Endothelial cell of umbilical vein (primary cell): ENCODE data around the gene SEC31A. TPM values are rescaled to one million over a fixed set of nuclear protein-coding genes. Genes with fewer than 3 reads are reported as not detected.

Source experiments
- BruUV-seq: library from RNA; stranded (reverse); fragments of 400-500 nt; replicated peaks from 2 replicates; lab custom pipeline; 2021; lab: Mats Ljungman, UMichigan
- CTCF ChIA-PET: fragments of 300-600, 350-600 bp; sonication (Branson Sonifier 250); formaldehyde crosslinking; loops from one replicate; lab custom pipeline; 2021; ENCODE audit warnings: antibody characterized with exemption, inconsistent platforms; lab: Charles Lee
- POLR2A ChIA-PET: fragments of 300-600, 350-600 bp; sonication (Branson Sonifier 250); formaldehyde crosslinking; loops from one replicate; lab custom pipeline; 2021; ENCODE audit warnings: antibody characterized with exemption, inconsistent platforms; lab: Charles Lee
- DNase-seq: peaks from one replicate; pipeline ENCODE4 v3.0.0-alpha.2; 2011; ENCODE audit warnings: low read depth, low spot score
- FAIRE-seq: peaks from 2 replicates; lab custom pipeline; 2011; peaks lifted over from hg19 to GRCh38; lab: Jason Lieb, UNC
- H2AFZ ChIP-seq: 2 replicates; pipeline ENCODE4 v1.6.0; 2012; ENCODE audit warnings: low read depth, low read length, control low read depth, inconsistent platforms
- H3K27ac ChIP-seq: 2 replicates; pipeline ENCODE4 v1.5.1; 2011; ENCODE audit warnings: low read depth, mild to moderate bottlenecking, control low read depth, low read length, moderate library complexity; ENCODE audit not compliant: insufficient read depth
- H3K27me3 ChIP-seq, 2 experiments: 2 replicates each; pipeline versions ENCODE4 v1.6.0 to v1.6.1; 2011; ENCODE audit warnings: low read length in 2 of 2, mixed read lengths in 1 of 2; ENCODE audit not compliant: control insufficient read depth in 2 of 2, insufficient read depth in 2 of 2
- H3K36me3 ChIP-seq, 2 experiments: 2 replicates in 1 of 2; 3 replicates in 1 of 2; pipeline ENCODE4 v1.5.1; 2011; ENCODE audit warnings: low read length in 2 of 2, mild to moderate bottlenecking in 1 of 2, moderate library complexity in 1 of 2; ENCODE audit not compliant: control insufficient read depth in 2 of 2, insufficient read depth in 2 of 2; ENCODE audit errors: extremely low read depth in 1 of 2
- H3K4me1 ChIP-seq: 3 replicates; pipeline ENCODE4 v1.5.1; 2011; ENCODE audit warnings: mild to moderate bottlenecking, low read length; ENCODE audit not compliant: control insufficient read depth, insufficient read depth; ENCODE audit errors: extremely low read depth
- H3K4me2 ChIP-seq: 2 replicates; pipeline ENCODE4 v1.6.1; 2011; ENCODE audit warnings: low read length, control low read depth, mixed read lengths; ENCODE audit not compliant: insufficient read depth
- H3K4me3 ChIP-seq, 3 experiments: fragments of 200-600 bp in 1 of 3; sonication (generic), shearing (Covaris generic) in 1 of 3; replicated peaks in 1 of 3; 2 replicates each; pipeline ENCODE4 v1.5.1; 2011 to 2016; ENCODE audit warnings: control low read depth in 3 of 3, low read length in 3 of 3, mild to moderate bottlenecking in 2 of 3, inconsistent platforms in 1 of 3, low read depth in 1 of 3, moderate library complexity in 1 of 3; ENCODE audit not compliant: insufficient read depth in 1 of 3
- H3K79me2 ChIP-seq: 2 replicates; pipeline ENCODE4 v1.6.0; 2012; ENCODE audit warnings: low read length, inconsistent platforms; ENCODE audit not compliant: control insufficient read depth, insufficient read depth
- H3K9ac ChIP-seq: replicated peaks from 2 replicates; pipeline ENCODE3; 2011; ENCODE audit warnings: low read length, control low read depth; ENCODE audit not compliant: insufficient read depth; ENCODE audit errors: extremely low read depth
- H3K9me1 ChIP-seq: replicated peaks from 3 replicates; pipeline ENCODE4 v1.6.0; 2011; ENCODE audit warnings: mild to moderate bottlenecking, low read length; ENCODE audit not compliant: control insufficient read depth, insufficient read depth; ENCODE audit errors: extremely low read depth
- H3K9me3 ChIP-seq: replicated peaks from 2 replicates; pipeline ENCODE4 v1.5.1; 2012; ENCODE audit warnings: low read length, inconsistent platforms; ENCODE audit not compliant: control insufficient read depth, insufficient read depth
- H4K20me1 ChIP-seq: replicated peaks from 2 replicates; pipeline ENCODE3; 2011; ENCODE audit warnings: mild to moderate bottlenecking, low read length; ENCODE audit not compliant: control insufficient read depth, insufficient read depth; ENCODE audit errors: extremely low read depth
- EZH2 ChIP-seq: IDR thresholded peaks from 2 replicates; pipeline ENCODE4 v1.6.1; 2012; ENCODE audit warnings: borderline replicate concordance, low read depth, mild to moderate bottlenecking, moderate library complexity, low read length, inconsistent platforms; ENCODE audit not compliant: severe bottlenecking
- FOS ChIP-seq: IDR thresholded peaks from 2 replicates; pipeline ENCODE4 v1.6.1; 2011; ENCODE audit warnings: mild to moderate bottlenecking, low read length, moderate library complexity, borderline replicate concordance; ENCODE audit not compliant: insufficient read depth
- GATA2 ChIP-seq: IDR thresholded peaks from 2 replicates; pipeline ENCODE4 v1.7.0; 2011; ENCODE audit warnings: low read depth, mild to moderate bottlenecking, moderate library complexity, mixed read lengths, low read length; ENCODE audit not compliant: insufficient read length, insufficient read depth
- JUN ChIP-seq: IDR thresholded peaks from 2 replicates; pipeline ENCODE4 v1.6.1; 2011; ENCODE audit warnings: borderline replicate concordance, low read depth; ENCODE audit not compliant: insufficient read length, insufficient read depth
- MYC ChIP-seq: IDR thresholded peaks from one replicate; pipeline ENCODE4 v1.6.1; 2011; ENCODE audit warnings: mild to moderate bottlenecking, low read depth, low read length
- POLR2A ChIP-seq: IDR thresholded peaks from 2 replicates; pipeline ENCODE4 v1.6.1; 2012; ENCODE audit warnings: low read depth, mild to moderate bottlenecking, control low read depth, low read length
- POLR2AphosphoS5 ChIP-seq: IDR thresholded peaks from 2 replicates; pipeline ENCODE4 v1.6.1; 2012; ENCODE audit warnings: low read depth, mild to moderate bottlenecking, control low read depth, low read length, moderate library complexity; ENCODE audit not compliant: insufficient read depth
- dilution Hi-C: fragments of 300-500 bp; cut with MboI; formaldehyde crosslinking; loops from one replicate; pipeline ENCODE4 v1.15.0; 2019; ENCODE audit warnings: low sequenced_read_pairs; ENCODE audit not compliant: extremely low pct_ligation_motif_present
- intact Hi-C: fragments of 100-400 bp; cut with micrococcal nuclease; formaldehyde crosslinking; loops from one replicate; pipeline ENCODE4 v1.10.0; 2022
- polyA plus RNA-seq, 4 experiments: library from polyadenylated mRNA; depleted of rRNA in 3 of 4; stranded (reverse) in 3 of 4; unstranded in 1 of 4; fragments of >200 nt; gene quantifications; 2 replicates each; pipeline versions ENCODE4 v1.2.1 to v1.2.3, GENCODE V29; 2011 to 2012; ENCODE audit warnings: missing spikeins in 1 of 4
- total RNA-seq: library from RNA; stranded (reverse); gene quantifications from 2 replicates; pipeline ENCODE4 v1.2.3, GENCODE V29; 2021
- TF ChIP-seq, protein P1 (sequence below), 2 donors: IDR thresholded peaks; 1 replicate in 1 of 2; 2 replicates in 1 of 2; pipeline ENCODE4 v1.5.1; 2011; ENCODE audit warnings: low read length in 2 of 2, mild to moderate bottlenecking in 2 of 2, moderate library complexity in 2 of 2, control low read depth in 1 of 2, inconsistent platforms in 1 of 2, low read depth in 1 of 2; ENCODE audit not compliant: insufficient read depth in 1 of 2; ENCODE audit errors: extremely low read depth in 1 of 2
- TF ChIP-seq, protein P2 (sequence below): IDR thresholded peaks from 2 replicates; pipeline ENCODE4 v1.6.1; 2011; ENCODE audit not compliant: insufficient read depth, insufficient read length

Gene SEC31A
- total and polyA plus RNA-seq, 2 donors (not counting 3 experiments of a cell fraction or from before 2014, with no cell fraction given), result 226 to 301 TPM

DNA sequence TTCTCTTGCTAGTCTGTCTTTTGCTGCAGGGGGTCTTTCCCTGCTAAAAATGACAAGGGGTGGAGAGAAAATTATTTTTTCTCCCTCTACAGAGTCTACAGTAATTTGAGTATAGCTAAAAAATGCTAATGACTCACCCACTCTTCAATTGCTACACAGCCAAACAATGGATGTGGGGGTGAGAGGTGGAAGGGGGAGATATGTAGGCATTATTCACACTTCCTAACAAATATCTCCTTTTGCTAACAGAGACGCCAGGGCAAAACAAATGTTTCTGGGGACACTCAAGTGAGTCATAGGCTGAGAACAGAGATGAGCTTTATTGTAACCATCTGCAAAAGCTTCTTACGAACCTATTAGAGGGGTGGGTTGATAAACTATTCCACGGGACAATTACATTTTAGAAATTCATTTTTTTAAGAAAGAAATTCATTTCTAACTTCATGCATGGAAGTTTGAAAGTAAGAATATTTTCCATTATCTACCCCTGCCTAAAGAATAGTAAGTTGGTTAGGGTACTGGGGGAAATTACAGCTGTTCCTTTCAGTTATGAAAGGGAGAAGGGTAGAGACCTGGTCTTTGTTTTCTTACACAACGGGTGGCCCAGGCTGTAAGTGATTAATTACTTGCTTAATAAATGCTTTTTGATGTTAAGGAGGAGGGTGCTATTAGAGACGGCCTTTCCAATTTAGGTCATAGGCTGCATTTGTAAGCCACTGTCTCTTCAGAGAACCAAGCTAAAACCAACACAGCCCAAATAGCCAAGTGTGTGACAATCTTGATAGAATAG, 105.1 kb downstream of the SEC31A start:
- H3K9me1 ChIP-seq, result no peaks in the 10 kb centered on the region
- peak overlapping the region; percentile 12 to 69 (median 21) for H3K4me3 ChIP-seq
- H3K4me1 ChIP-seq, result peaks cover 44% of the 10 kb centered on the region
- ChIA-PET CTCF (interaction anchor here (1.0 to 4.3 kb wide), 8 partner anchors 10 to 324 kb away, joined by 3 to 49 read pairs (median 12); partner anchors contain the start of gene SCD5), POLR2A (interaction anchor here (1.2 to 1.8 kb wide), 4 partner anchors 11 to 356 kb away, joined by 4 to 12 read pairs (median 5); partner anchors contain the start of gene SCD5)
- no peaks in the 10 kb centered on the region for H3K27me3 ChIP-seq
- peak overlapping the region; percentile 94 for H3K4me2 ChIP-seq
- peak; percentile 98 for DNase-seq
- H3K36me3 ChIP-seq, result no peaks in the 10 kb centered on the region
- H3K27ac ChIP-seq, result peak overlapping the region; percentile 98
- intact Hi-C loops, result loop anchor here (1.0 to 2.0 kb wide), 3 partner anchors 12 to 227 kb away; partner anchors contain the start of gene SCD5
- peak; percentile 98 for FAIRE-seq
- peak; percentile 98 for TF ChIP-seq FOS
- TF ChIP-seq POLR2A, result no peak
- TF ChIP-seq, protein P1, sequence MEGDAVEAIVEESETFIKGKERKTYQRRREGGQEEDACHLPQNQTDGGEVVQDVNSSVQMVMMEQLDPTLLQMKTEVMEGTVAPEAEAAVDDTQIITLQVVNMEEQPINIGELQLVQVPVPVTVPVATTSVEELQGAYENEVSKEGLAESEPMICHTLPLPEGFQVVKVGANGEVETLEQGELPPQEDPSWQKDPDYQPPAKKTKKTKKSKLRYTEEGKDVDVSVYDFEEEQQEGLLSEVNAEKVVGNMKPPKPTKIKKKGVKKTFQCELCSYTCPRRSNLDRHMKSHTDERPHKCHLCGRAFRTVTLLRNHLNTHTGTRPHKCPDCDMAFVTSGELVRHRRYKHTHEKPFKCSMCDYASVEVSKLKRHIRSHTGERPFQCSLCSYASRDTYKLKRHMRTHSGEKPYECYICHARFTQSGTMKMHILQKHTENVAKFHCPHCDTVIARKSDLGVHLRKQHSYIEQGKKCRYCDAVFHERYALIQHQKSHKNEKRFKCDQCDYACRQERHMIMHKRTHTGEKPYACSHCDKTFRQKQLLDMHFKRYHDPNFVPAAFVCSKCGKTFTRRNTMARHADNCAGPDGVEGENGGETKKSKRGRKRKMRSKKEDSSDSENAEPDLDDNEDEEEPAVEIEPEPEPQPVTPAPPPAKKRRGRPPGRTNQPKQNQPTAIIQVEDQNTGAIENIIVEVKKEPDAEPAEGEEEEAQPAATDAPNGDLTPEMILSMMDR (IDR thresholded peaks at IDR 0.05; ENCODE audit: extremely low read depth in 1 of 2, insufficient read depth in 1 of 2, low read depth in 1 of 2, low read length in 2 of 2), result no peak
- TF ChIP-seq EZH2, result no peak
- TF ChIP-seq, protein P2, sequence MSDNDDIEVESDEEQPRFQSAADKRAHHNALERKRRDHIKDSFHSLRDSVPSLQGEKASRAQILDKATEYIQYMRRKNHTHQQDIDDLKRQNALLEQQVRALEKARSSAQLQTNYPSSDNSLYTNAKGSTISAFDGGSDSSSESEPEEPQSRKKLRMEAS, result no peak
- TF ChIP-seq POLR2AphosphoS5, result peak; percentile 41
- TF ChIP-seq GATA2, result peak; percentile 53
- peak; percentile 96 for TF ChIP-seq JUN
- no peak for TF ChIP-seq MYC
- dilution Hi-C loops, result no loop called here
- H3K9me3 ChIP-seq, result no peaks in the 10 kb centered on the region
- H3K9ac ChIP-seq, result peak overlapping the region; percentile 91
- no peak overlapping the region for H2AFZ ChIP-seq
- H4K20me1 ChIP-seq, result no peaks in the 10 kb centered on the region
- BruUV-seq, result TSS peak; percentile 59
- peaks cover 21% of the 10 kb centered on the region for H3K79me2 ChIP-seq
